GM18861 (cell line): Measurements from ENCODE around the gene TMEM239.
"Not testable (repeated sequence)": the region's sequence is repeated elsewhere in the genome, so short reads cannot be mapped to it uniquely, and the experiment has no call there.

ENCODE experiments used
- ATAC-seq: cut with Tn5 transposase; IDR thresholded peaks from one replicate; pipeline ENCODE4 v1.9.1; 2021; ENCODE audit not compliant: unreplicated experiment

Gene TMEM239

GRCh38 chr20:2820084-2820895, 4.1 kb downstream of the TMEM239 start:
- no peak for ATAC-seq

- no peak for ATAC-seq
Measured at GRCh38 chr20:2820896-2821869, 5.0 kb downstream of the TMEM239 start.

- no peak for ATAC-seq
Measured at GRCh38 chr20:2822073-2822472, 5.9 kb downstream of the TMEM239 start.

- no peak for ATAC-seq
Measured at GRCh38 chr20:2825761-2826160, 9.6 kb downstream of the TMEM239 start.

- no peak for ATAC-seq
Measured at GRCh38 chr20:2826655-2827054, 10.5 kb downstream of the TMEM239 start.

GRCh38 chr20:2829376-2829775, 13.2 kb downstream of the TMEM239 start:
- ATAC-seq = no peak

- ATAC-seq = not testable (repeated sequence)
Measured at GRCh38 chr20:2831206-2831605, 15.0 kb downstream of the TMEM239 start.

GRCh38 chr20:2833761-2834160, 17.6 kb downstream of the TMEM239 start:
- no peak for ATAC-seq

GRCh38 chr20:2834401-2835110, 18.4 kb downstream of the TMEM239 start:
- no peak for ATAC-seq

GRCh38 chr20:2835331-2835796, 19.2 kb downstream of the TMEM239 start:
- ATAC-seq = no peak

- ATAC-seq = no peak
Measured at GRCh38 chr20:2836035-2836434, 19.9 kb downstream of the TMEM239 start.

- no peak for ATAC-seq
Measured at GRCh38 chr20:2837221-2837960, 21.2 kb downstream of the TMEM239 start.

GRCh38 chr20:2838170-2838797, 22.1 kb downstream of the TMEM239 start:
- no peak for ATAC-seq

GRCh38 chr20:2838847-2839671, 22.9 kb downstream of the TMEM239 start:
- ATAC-seq = no peak

- no peak for ATAC-seq
Measured at GRCh38 chr20:2839732-2840137, 23.6 kb downstream of the TMEM239 start.

- ATAC-seq = peak; percentile 93
Measured at GRCh38 chr20:2840138-2840966, 24.2 kb downstream of the TMEM239 start, which contains the start of the genes PCED1A and VPS16. TSS of gene PCED1A (minus strand) at chr20:2840655. CDS start at chr20:2839912, 743 bp downstream. TSS of gene VPS16 (plus strand) at chr20:2840745. CDS start at chr20:2840775, 30 bp downstream.

- ATAC-seq = peak; percentile 20
Measured at GRCh38 chr20:2840967-2841531, 24.9 kb downstream of the TMEM239 start.

- no peak for ATAC-seq
Measured at GRCh38 chr20:2845607-2846006, 29.4 kb downstream of the TMEM239 start.
